ENCODE results near the gene AREL1. TPM values are rescaled to one million over a fixed set of nuclear protein-coding genes. Genes with fewer than 3 reads are reported as not detected.
A peak's percentile ranks its signal among the peaks of the same experiment; 100 is the strongest.

AREL1 gene
- total RNA-seq, 1 donor from 2014 or later = 36.8 TPM

DNA sequence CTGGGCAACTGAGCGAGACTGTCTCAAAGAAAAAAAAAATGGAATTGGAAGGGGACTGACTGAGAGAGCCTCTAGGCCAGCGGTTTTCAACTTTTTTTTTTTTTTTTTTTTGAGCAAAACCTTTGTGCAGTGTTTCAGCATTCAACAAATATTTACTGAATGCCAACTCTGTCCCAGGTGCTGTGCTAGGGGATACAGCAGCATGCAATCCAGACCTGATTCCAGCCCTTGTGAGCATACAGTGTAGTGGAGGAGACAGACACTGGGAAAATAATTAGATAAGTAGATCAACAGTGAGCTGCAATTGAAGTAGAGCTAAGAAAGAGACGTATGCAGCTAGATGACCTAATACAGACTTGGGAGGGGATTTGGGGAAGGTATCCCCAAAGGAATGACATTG, 77.0 kb downstream of the AREL1 start:
- Histone ChIP-seq H3K9me3 (no peaks in the 10 kb centered on the region), H3K36me3 (no peaks in the 10 kb centered on the region), H3K4me1 (no peaks in the 10 kb centered on the region), H3K27ac (no peak overlapping the region), H3K4me3 (no peak overlapping the region), H3K27me3 (no peaks in the 10 kb centered on the region)
- TF ChIP-seq, protein P1, sequence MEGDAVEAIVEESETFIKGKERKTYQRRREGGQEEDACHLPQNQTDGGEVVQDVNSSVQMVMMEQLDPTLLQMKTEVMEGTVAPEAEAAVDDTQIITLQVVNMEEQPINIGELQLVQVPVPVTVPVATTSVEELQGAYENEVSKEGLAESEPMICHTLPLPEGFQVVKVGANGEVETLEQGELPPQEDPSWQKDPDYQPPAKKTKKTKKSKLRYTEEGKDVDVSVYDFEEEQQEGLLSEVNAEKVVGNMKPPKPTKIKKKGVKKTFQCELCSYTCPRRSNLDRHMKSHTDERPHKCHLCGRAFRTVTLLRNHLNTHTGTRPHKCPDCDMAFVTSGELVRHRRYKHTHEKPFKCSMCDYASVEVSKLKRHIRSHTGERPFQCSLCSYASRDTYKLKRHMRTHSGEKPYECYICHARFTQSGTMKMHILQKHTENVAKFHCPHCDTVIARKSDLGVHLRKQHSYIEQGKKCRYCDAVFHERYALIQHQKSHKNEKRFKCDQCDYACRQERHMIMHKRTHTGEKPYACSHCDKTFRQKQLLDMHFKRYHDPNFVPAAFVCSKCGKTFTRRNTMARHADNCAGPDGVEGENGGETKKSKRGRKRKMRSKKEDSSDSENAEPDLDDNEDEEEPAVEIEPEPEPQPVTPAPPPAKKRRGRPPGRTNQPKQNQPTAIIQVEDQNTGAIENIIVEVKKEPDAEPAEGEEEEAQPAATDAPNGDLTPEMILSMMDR (IDR thresholded peaks at IDR 0.05) = no peak
- ATAC-seq = no peak
- no peak for DNase-seq
- intact Hi-C loops (cut with DNase I) = no loop called here

DNA sequence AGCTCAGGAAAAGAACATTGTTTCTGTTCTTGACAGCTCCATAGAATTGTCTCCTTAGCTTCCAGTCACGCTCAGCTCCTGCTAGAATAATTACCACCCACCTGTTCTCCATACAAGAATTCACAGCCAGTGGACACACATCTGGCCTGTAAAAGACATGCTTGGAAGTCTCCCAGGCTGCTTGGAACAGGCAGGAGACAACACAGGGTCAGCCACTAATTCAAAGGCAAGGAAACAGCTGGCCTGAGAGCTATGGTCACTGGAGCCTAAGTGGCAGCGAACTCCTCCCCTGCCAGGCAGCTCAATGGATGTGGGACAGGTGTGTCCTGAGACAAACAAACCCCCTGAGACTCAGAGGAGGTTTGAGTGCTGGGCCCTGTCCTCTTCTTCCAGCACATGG, 77.9 kb downstream of the AREL1 start:
- TF ChIP-seq, protein P1 (IDR thresholded peaks at IDR 0.05) = no peak
- Histone ChIP-seq H3K9me3 (no peaks in the 10 kb centered on the region), H3K27ac (no peak overlapping the region), H3K36me3 (no peaks in the 10 kb centered on the region), H3K4me1 (no peaks in the 10 kb centered on the region), H3K27me3 (no peaks in the 10 kb centered on the region), H3K4me3 (no peak overlapping the region)
- intact Hi-C loops (cut with DNase I) = no loop called here
- ATAC-seq = no peak
- no peak for DNase-seq

DNA sequence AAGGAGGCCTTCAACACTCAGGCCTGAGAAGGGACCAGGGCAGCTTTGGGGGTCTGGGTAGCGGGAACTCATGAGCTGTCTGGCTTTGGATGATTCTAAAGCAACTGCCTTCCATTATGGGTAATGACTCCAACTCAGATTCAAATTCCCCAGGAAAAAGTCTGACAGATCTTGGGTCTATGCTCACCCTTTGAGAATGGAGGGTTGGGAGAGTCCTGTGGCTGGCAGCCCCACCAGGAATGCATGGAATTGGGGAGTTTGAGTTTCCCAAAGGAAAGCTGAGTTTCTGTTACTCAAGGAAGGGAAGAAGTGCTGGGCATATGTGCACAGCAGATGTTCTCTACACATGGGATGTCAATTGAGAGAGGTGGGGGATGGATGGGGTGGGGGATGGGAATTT, 78.4 kb downstream of the AREL1 start:
- no peak overlapping the region for H3K4me3 ChIP-seq
- ATAC-seq (no peak), DNase-seq (no peak)
- intact Hi-C loops (cut with DNase I) = no loop called here
- no peaks in the 10 kb centered on the region for H3K4me1 ChIP-seq
- H3K36me3 ChIP-seq = no peaks in the 10 kb centered on the region
- no peaks in the 10 kb centered on the region for H3K27me3 ChIP-seq
- H3K9me3 ChIP-seq = no peaks in the 10 kb centered on the region
- TF ChIP-seq, protein P1 (IDR thresholded peaks at IDR 0.05) = no peak
- no peak overlapping the region for H3K27ac ChIP-seq

DNA sequence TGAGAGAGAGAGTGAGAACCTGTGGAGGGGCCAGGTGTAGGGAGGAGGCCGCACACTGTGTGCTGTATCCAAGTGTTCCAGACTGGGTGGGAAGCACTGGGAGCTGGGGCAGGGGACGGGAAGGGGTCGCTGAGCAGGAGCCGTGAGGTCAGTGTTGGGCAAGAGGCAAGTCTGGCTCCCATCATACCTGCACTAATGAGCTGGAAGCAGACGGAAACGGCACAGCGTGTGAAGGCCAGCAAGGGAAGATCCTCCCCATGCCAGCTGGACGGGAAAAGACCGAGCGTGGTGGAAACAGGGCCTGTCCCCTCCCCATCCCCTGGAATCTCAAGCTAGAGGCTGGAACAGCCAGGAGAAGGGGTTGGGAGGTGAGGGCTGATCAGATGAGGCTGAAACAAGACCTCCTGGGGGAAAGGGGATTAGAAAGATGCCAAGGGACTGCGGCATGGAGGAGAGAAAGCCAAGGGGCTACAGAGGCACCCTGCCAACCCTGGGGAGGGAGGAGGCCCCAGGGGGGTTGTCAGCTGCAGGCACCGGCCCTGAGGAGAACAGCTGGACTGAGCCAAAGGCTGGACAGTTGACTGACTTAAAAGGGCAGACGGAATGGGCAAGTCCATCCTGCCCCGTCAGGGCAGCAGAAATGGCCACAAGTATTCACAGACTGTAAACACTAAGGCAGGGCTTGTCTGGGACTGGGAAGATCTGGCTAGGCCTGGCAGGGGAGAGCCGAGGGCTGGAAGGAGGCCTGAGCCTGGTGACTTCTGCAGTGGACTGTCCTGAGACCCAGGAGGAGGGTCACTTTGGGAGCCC, 81.8 kb downstream of the AREL1 start:
- ATAC-seq (peak; percentile 41), DNase-seq (no peak)
- Histone ChIP-seq H3K27me3 (no peaks in the 10 kb centered on the region), H3K4me1 (no peaks in the 10 kb centered on the region), H3K27ac (peak overlapping the region; percentile 61), H3K9me3 (no peaks in the 10 kb centered on the region), H3K36me3 (no peaks in the 10 kb centered on the region), H3K4me3 (no peak overlapping the region)
- intact Hi-C loops (cut with DNase I) = no loop called here
- TF ChIP-seq, protein P1 (IDR thresholded peaks at IDR 0.05) = no peak

DNA sequence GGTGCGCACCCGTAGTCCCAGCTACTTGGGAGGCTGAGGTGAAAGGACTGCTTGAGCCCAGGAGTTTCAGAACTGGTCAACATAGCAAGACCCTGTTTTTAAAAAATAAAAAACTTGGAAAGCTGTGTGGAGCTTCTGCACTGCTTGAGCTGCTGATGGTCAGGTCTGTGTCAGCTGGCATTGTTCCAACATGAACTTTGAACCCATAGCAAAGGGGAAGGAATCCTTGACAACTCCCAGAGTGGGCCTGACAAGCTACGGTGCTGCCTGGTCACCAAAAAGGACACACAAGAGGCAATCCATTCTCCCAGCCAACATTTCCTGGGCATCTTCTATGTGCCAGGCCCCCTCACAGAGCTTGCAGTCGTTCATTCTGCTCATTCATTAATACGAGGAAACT, 84.5 kb downstream of the AREL1 start:
- intact Hi-C loops (cut with DNase I) = no loop called here
- TF ChIP-seq, protein P1 (IDR thresholded peaks at IDR 0.05) = no peak
- no peaks in the 10 kb centered on the region for H3K36me3 ChIP-seq
- no peak overlapping the region for H3K27ac ChIP-seq
- H3K27me3 ChIP-seq = no peaks in the 10 kb centered on the region
- DNase-seq = no peak
- ATAC-seq = no peak
- H3K9me3 ChIP-seq = no peaks in the 10 kb centered on the region
- no peak overlapping the region for H3K4me3 ChIP-seq
- H3K4me1 ChIP-seq = no peaks in the 10 kb centered on the region

Measured in upper lobe of right lung (tissue), 1 donor.